Ishikawa (cell line): Measurements from ENCODE around the gene CPT1B.

Experiments
- CEBPB ChIP-seq: IDR thresholded peaks from 2 replicates; pipeline ENCODE4 v1.6.1; 2012
- CREB1 ChIP-seq: IDR thresholded peaks from 2 replicates; pipeline ENCODE4 v1.6.1; 2012; ENCODE audit warnings: low read depth
- EP300 ChIP-seq: IDR thresholded peaks from 2 replicates; pipeline ENCODE4 v1.6.1; 2012; ENCODE audit warnings: borderline replicate concordance
- FOXM1 ChIP-seq: IDR thresholded peaks from 2 replicates; pipeline ENCODE4 v1.6.1; 2012; ENCODE audit warnings: low read depth, borderline replicate concordance
- TAF1 ChIP-seq: IDR thresholded peaks from 2 replicates; pipeline ENCODE4 v1.6.1; 2012; ENCODE audit warnings: low read depth, mild to moderate bottlenecking
- TCF12 ChIP-seq: IDR thresholded peaks from 2 replicates; pipeline ENCODE4 v1.6.1; 2012; ENCODE audit warnings: low read depth
- TEAD4 ChIP-seq: IDR thresholded peaks from 2 replicates; pipeline ENCODE4 v1.6.1; 2012
- ZBTB7A ChIP-seq: IDR thresholded peaks from 2 replicates; pipeline ENCODE4 v1.6.1; 2012; ENCODE audit warnings: low read depth
- TF ChIP-seq, protein P1 (sequence below): IDR thresholded peaks from 2 replicates; pipeline ENCODE4 v1.6.1; 2012; ENCODE audit warnings: low read depth, mild to moderate bottlenecking

DNA sequence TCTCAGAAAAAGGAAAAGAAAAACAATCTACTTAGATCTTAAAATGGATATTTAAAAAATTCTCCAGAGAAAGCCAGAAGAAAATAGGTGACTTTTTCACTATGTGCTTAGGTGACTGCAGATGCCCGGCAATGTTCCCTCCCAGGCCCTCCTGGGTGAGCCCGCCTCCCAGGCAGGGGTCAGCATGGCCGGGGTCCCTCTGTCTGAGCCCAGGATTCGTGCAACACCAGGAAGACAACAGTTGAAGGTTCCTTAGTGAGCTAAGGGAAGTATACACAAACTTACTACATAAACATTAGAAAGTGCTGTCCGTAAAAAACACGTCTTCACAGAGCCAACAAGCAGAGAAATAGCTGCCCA is 33.9 kb upstream of the CPT1B start:
- TF ChIP-seq EP300 = no peak
- TF ChIP-seq FOXM1 = no peak
- no peak for TF ChIP-seq ZBTB7A
- TF ChIP-seq, protein P1, sequence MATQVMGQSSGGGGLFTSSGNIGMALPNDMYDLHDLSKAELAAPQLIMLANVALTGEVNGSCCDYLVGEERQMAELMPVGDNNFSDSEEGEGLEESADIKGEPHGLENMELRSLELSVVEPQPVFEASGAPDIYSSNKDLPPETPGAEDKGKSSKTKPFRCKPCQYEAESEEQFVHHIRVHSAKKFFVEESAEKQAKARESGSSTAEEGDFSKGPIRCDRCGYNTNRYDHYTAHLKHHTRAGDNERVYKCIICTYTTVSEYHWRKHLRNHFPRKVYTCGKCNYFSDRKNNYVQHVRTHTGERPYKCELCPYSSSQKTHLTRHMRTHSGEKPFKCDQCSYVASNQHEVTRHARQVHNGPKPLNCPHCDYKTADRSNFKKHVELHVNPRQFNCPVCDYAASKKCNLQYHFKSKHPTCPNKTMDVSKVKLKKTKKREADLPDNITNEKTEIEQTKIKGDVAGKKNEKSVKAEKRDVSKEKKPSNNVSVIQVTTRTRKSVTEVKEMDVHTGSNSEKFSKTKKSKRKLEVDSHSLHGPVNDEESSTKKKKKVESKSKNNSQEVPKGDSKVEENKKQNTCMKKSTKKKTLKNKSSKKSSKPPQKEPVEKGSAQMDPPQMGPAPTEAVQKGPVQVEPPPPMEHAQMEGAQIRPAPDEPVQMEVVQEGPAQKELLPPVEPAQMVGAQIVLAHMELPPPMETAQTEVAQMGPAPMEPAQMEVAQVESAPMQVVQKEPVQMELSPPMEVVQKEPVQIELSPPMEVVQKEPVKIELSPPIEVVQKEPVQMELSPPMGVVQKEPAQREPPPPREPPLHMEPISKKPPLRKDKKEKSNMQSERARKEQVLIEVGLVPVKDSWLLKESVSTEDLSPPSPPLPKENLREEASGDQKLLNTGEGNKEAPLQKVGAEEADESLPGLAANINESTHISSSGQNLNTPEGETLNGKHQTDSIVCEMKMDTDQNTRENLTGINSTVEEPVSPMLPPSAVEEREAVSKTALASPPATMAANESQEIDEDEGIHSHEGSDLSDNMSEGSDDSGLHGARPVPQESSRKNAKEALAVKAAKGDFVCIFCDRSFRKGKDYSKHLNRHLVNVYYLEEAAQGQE = no peak
- TF ChIP-seq TCF12 = no peak
- no peak for TF ChIP-seq CREB1
- TF ChIP-seq CEBPB = no peak
- no peak for TF ChIP-seq TAF1
- no peak for TF ChIP-seq TEAD4
